ENCODE results near the gene SRC.

- TF ChIP-seq CTCF (IDR thresholded peaks at IDR 0.05) (no peak), POLR2A (IDR thresholded peaks at IDR 0.05) (no peak)
These were observed 74.7 kb downstream of the SRC start for GRCh38 chr20:37420610-37421009.

Measured in thyroid gland (tissue), 4 donors.